Stimulated activated CD8-positive, alpha-beta memory T cell treated with anti-CD3 and anti-CD28 coated beads, Interleukin-15, amount 100 ng/mL, for 4 hours (primary cell): ENCODE data around the gene SLC12A4.
"Not testable (repeated sequence)": the region's sequence is repeated elsewhere in the genome, so short reads cannot be mapped to it uniquely, and the experiment has no call there.

Experiments
- DNase-seq, 2 donors: peaks; one replicate each; pipeline ENCODE4 v3.0.0-alpha.2; 2020; ENCODE audit warnings: low read depth in 2 of 2

SLC12A4 gene

DNA sequence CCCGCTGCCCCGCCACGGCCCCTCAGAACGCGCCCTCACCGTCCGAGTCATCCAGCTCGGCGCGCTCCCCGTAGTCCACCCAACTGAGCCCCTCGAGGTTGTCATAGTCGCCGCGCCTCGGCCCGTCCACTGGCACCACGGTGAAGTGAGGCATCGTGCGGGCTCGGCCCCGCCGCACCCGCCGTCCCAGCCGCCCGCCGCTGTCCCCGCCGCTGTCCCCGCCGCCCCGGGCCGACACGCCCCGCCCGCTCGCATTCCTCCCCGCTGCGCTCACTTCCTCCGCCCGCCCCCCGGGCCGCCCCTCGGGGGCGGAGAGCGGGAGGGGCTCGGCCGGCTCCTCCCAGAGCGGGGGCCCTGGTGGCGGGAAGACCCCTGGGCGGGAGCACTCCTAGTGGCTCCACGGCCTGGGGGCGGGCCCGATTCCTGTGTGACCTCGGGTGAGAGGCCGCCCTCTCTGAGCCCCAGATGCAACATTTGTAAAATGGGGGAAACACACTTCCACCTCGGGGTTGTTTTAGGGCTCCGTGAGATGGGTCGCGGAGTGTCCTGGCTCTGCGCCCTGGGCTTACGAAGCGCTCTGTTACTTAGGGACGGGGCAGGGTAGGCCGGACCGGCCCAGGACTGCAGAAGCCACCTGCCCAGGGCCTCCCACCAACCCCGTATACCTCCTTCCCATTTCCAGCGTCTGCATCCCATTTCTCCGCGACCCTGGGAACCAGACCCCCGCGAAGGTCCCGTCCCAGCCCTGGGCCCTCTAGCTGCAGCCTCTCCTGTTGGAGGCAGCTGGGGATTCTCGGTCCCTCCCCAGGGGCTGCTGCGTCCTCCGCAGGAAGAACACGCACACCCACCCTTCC lies at the start of gene SLC12A4:
TSS of gene SLC12A4 (minus strand) at position 238 of the 854 bp plus-strand sequence. CDS start at position 154, 84 bp downstream.
- peak; percentile 61 to 73 for DNase-seq

GRCh38 chr16:68015681-68016080 lies 47.2 kb upstream of the SLC12A4 start, which contains the start of gene DPEP2NB:
Gene DPEP2NB (minus strand): TSS chr16:68015911. CDS start chr16:68015770, 141 bp downstream.
- DNase-seq, result no peak

- DNase-seq, result no peak
Observed at GRCh38 chr16:68013440-68013839, 45.0 kb upstream of the SLC12A4 start.

DNA sequence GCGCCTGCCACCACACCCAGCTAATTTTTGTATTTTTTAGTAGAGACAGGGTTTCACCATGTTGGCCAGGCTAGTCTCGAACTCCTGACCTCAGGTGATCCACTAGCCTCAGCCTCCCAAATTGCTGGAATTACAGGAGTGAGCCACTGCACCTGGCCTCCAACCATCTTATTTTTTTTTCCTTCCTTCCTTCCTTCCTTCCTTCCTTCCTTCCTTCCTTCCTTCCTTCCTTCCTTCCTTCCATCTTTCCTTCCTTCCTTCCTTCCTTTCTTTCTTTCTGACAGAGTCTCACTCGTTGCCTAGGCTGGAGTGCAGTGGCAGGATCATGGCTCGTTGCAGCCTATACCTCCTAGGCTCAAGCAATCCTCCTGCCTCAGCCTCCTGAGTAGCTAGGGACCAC lies 41.4 kb upstream of the SLC12A4 start:
- DNase-seq, result not testable (repeated sequence)

- DNase-seq, result no peak
Observed at GRCh38 chr16:68009157-68009735, 40.8 kb upstream of the SLC12A4 start.

DNA sequence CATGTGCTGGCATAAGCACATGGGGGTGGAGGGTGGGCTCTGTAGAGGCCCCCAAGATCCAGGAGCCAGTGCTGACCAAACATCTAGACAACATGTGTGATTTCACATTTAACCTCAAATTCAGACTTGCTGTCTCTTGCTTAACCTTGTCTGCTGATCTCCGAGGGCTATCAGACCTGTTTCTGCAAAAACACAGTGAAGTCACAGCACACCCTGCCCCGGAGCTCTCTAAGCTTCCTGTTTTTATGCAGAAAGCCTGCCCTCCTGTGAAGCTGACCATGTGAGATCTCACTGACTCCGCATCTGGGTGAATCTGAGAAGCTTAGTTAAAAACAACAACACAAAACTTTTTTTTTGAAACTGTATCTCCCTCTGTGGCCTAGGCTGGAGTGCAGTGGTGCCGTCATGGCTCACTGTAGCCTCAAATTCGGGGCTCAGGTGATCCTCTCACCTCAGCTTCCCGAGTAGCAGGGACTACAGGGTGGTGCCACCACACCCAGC lies 37.4 kb upstream of the SLC12A4 start:
- no peak for DNase-seq

GRCh38 chr16:68005211-68005610 lies 36.8 kb upstream of the SLC12A4 start:
- no peak for DNase-seq

DNA sequence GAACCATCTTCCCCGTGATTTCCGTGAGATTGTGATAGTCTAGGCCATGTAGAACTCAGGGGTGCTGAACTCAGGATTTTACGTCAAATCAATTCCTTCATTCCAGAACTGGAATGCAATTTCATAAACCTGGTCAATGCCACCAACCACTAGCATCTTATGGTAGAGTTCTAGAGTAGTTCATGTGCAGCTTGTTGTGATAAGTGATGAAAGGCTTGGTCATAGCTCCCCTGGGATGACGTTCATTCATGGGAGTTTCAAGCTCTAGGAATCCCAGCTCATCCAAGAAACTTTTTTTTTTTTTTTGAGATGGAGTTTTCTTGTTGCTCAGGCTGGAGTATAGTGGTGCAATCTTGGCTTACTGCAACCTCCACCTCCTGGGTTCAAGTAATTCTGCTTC lies 34.6 kb upstream of the SLC12A4 start:
- no peak for DNase-seq

DNA sequence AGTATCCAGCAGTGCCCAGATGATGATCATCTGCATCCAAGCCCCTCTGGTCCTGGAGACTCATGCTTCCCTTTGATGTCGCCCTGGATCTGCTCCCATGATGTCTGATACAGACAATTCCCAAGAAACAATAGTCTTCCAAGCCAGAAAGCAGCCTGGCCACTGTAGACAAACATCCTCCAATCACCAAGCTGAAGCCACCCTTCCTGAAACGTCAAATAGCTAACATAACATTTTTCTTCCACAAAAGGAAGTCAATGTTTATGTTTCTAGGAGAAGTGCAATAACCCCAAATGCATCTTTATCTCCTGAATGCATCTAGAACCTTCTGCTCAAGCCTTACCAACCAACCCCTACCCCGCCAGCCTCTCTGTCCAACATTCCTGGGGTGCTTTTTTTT lies 32.0 kb upstream of the SLC12A4 start:
- no peak for DNase-seq

DNA sequence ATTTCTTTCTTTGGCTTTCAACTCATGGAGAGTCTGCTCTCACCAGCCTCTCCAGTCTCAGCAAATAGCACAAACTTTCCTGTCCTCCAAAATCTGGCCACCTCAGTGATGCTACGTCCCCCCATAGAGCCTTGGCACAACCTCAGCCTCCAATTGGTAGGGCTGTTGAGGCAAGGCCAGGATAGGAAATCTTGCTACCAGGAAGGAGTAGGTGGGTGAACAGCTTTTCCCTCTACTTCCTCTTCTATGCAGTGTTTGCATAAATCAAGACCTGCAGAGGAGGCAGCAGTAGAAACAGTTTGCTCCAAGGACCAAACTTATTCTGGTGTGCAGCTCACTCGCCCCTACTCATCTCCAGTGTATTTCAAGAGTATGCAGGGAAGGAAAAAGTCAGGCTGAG lies 31.5 kb upstream of the SLC12A4 start:
- no peak for DNase-seq

DNA sequence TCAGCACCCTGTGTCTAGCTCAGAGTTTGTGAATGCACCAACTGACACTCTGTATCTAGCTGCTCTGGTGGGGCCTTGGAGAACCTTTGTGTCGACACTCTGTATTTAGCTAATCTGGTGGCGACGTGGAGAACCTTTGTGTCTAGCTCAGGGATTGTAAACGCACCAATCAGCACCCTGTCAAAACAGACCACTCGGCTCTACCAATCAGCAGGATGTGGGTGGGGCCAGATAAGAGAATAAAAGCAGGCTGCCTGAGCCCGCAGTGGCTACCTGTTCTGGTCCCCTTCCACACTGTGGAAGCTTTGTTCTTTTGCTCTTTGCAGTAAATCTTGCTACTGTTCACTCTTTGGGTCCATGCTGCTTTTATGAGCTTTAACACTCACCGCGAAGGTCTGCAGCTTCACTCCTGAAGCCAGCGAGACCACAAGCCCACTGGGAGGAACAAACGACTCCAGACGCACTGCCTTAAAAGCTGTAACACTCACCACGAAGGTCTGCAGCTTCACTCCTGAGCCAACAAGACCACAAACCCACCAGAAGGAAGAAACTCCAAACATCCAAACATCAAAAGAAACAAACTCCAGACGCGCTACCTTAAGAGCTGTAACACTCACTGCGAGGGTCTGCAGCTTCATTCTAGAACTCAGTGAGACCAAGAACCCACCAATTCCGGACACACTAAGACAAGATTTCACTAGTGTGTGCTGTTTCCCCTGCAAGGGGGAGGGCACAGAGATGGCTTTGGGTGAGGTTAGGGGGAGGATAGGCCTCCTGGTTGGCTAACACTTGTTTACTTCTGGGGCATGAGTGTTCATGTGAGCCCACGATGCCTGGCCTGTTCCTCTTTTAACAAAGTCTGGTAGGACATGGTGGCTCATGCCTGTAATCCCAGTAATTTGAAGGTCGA lies 30.6 kb upstream of the SLC12A4 start, which contains the start of gene DPEP2:
TSS of gene DPEP2 (minus strand) at position 706 of the 910 bp plus-strand sequence. CDS start 6,272 bp downstream, outside the sequence.
- not testable (repeated sequence) for DNase-seq

DNA sequence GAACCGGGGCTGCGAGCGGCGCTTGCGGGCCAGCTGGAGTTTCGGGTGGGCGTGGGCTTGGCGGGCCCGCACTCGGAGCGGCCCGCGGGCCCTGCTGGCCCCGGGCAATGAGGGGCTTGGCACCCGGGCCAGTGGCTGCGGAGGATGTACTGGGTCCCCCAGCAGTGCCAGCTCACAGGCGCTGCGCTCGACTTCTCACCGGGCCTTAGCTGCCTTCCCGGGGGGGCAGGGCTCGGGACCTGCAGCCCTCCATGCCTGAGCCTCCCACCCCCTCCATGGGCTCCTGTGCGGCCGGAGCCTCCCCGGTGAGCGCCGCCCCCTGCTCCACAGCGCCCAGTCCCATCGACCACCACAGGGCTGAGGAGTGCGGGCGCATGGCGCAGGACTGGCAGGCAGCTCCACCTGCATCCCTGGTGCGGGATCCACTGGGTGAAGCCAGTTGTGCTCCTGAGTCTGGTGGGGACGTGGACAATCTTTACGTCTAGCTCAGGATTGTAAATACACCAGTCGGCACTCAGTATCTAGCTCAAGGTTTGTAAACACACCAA lies 29.9 kb upstream of the SLC12A4 start:
- not testable (repeated sequence) for DNase-seq

DNA sequence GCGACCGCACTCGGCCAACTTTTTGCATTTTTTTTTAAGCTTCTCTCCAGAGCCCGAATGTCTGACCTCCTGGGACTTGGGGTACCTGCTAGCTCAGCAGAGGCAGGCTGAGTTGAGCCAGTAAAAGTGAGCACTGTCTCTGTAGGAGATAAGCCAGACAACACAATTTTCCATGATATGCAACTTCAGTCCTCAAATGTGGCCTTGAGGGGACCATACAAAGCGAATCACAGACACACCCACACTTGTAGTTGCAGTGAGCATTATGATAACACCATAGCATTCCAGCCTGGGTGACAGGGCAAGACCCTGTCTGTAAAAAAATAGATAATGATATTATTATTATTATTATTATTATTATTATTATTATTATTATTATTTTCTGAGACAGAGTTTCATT lies 28.2 kb upstream of the SLC12A4 start:
- DNase-seq, result no peak

GRCh38 chr16:67995423-67995822 lies 27.0 kb upstream of the SLC12A4 start:
- DNase-seq, result no peak

DNA sequence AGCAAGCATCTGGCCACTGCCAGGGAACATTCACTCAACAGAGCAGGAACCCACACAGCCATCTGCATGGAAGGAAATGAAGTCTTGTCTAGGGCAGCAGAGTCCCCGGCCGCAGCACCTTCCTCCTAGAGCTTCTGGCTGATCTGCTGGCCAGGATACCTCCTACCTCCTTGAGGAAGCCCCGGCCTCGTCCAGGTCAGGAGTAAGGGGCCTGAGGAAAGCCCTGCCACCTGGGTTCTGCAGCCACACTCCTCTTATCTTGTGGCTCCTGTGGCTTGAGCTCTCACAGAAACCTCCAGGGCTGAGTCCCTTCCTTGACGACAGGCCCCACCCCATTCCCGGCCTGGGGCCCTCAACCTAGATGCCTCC lies 25.6 kb upstream of the SLC12A4 start:
- not testable (repeated sequence) for DNase-seq

DNA sequence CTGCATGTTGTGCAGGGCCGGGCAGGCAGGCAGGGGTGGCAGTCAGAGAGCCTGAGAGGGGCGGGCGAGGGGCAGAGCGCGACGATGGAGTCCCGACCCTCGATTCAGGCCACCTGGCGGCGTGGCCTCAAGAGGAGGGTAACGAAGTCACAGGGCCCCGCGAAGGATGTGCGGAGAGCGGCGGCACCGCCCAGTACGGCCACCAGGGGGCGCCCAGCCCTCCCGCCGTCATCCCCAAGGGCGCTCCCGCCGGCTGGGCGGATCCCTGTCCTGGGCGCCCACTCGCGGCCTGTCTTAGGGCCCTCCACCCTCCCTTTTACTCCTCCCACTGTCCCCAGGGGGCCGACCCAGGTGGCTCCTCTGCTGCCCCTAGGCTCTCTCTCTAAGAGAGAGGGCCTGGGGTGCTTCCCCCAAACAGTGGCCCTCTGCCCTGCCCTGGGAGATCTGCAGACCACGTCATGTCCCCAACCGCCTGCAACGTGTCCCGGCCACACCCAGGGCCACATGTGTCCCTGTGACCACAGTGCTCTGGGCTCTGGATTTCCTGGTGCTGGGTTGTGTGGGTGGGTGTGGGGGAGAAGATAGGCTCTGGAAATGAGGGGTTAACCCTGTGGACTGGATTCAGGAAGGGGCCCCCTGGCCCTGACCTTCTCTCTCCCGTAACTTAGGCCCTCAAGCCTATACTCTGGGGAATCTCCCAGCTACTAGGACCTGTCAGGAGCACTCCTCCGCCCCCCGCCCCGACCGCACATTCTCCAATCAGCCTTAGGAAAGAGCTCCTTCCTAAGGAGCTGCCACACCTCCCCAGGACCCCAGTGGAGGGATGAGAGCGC lies 25.0 kb upstream of the SLC12A4 start:
- peak; percentile 44 to 63 for DNase-seq

DNA sequence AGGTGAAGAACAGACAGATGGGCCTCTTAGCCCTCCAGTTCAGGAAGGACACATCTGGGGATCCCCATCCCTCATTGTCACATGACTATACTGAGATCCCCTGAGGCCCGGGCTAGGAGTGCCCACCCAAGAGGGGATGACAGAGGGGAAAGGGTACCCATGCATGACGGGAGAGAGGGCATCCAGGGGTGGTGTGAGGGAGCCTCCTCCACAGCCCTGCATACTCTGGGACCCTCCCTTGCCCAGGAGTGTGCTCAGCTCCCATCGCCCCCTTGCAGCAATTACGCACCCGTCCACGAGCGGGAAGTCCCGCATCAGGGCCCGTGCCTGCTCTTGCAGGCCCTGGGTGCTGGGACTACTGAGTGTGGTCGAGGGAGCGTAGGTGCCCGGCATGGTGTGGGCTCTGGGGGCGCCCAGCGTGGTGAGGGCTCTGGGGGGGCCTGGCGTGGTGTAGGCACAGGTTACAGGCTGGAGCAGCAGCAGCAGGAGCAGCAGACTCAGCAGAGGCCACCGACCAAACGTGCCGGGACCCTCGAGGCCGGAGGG lies 24.3 kb upstream of the SLC12A4 start:
- DNase-seq, result no peak

- DNase-seq, result no peak
Observed at GRCh38 chr16:67990018-67990386, 21.6 kb upstream of the SLC12A4 start.

- DNase-seq, result no peak
Observed at GRCh38 chr16:67989322-67990017, 21.0 kb upstream of the SLC12A4 start.

DNA sequence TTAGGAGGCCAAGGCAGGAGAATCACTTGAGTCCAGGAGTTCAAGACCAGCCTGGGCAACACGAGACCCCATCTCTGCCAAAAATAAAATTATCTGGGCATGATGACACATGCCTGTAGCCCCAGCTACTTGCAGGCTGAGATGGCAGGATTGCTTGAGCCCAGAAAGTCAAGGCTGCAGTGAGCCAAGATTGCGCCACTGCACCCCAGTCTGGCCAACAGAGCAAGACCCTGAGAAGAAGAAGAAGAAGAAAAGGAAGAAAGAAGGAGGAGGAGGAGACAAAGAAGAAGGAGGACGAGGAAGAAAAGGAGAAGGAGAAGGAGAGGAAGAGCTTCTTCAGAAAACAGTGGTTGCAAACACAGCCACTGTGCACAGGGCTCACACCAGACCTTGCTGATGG lies 20.2 kb upstream of the SLC12A4 start:
- DNase-seq, result no peak
